HUDEP-2 (cell line): ENCODE results near the gene SHC3.

Experiments
- DNase-seq, 76 experiments: peaks; one replicate each; lab custom pipeline; 2025; ENCODE audit not compliant: unreplicated experiment in 76 of 76; lab: John Stamatoyannopoulos, UW

Gene SHC3

GRCh38 chr9:88971131-88971960 is 207.3 kb downstream of the SHC3 start:
- no peak for DNase-seq

DNA sequence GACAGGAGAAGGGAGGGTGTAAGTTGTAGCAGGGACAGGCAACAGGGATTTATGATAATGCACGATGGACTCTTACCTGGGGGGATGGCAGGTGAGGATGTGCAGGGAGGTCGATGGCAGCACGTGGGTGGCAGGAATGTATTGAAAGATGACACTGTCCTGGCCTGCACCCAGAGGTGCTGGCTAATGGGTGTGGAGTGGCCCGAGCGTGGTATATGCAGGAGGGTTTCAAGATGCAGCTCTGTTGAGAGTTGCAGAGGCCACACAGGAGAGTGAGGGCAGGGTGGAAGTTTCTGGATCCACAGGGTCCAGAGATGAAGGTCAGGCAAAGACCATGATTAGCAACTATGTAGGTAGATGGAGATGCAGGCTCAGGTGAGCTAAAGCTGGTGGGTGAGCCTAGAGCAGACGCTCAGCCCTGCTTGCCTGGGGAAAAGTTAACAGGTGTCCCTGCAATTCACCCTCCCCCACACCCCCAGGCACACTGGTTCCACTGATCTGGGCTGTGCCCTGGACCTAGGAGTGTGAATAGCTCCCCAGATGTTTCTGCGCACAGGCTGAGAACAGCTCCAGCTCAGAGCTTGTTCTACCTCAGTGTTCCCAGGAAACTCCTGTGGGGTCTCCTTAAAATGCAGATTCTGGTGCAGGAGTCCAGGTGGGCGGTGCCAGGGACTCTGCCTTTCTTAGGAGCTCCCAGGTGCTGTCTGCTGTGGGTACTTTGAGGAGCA is 208.8 kb downstream of the SHC3 start:
- DNase-seq = no peak

DNA sequence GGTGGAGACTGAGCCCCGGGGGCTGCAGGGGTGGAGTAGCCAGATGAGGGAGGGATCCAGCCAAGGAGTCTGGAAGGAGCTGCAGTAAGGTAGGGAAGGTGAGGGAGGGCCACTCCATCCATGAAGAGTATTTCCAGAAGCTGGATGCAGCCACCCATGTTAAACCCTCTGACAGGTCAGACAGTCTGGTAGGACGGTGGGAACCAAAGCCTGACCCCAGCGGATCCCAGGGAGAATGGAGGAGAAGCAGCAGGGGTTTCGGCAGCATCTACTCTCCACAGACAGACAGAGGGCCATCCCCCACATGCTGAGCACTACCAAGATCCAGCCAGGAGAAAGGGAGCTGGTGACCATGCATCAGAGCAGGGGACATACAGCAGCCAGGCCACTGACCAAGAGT is 209.8 kb downstream of the SHC3 start:
- DNase-seq = no peak

- no peak for DNase-seq
Observed at GRCh38 chr9:88966894-88967676, 211.5 kb downstream of the SHC3 start.

GRCh38 chr9:88965473-88965872 is 213.1 kb downstream of the SHC3 start:
- DNase-seq = no peak

DNA sequence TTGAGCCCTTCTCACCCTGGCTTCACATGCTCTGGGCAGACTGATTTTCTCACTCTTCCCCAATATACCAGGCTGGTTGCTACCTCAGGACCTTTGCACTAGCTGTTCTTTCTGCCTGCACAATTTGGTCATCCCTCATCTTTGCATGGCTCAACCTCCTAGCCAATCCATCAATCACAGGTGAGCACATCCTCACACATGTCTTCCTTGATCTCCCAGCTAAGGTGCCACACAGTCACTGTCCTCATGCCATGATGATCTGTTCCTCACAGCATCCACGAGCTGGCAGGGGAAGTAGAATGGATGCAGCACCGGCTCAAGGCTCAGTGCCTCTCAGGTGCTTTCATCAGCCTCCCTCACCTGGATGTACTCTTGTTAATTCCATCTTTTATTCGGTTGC is 218.0 kb downstream of the SHC3 start:
- no peak for DNase-seq

GRCh38 chr9:88959727-88960469 is 218.7 kb downstream of the SHC3 start:
- no peak for DNase-seq

DNA sequence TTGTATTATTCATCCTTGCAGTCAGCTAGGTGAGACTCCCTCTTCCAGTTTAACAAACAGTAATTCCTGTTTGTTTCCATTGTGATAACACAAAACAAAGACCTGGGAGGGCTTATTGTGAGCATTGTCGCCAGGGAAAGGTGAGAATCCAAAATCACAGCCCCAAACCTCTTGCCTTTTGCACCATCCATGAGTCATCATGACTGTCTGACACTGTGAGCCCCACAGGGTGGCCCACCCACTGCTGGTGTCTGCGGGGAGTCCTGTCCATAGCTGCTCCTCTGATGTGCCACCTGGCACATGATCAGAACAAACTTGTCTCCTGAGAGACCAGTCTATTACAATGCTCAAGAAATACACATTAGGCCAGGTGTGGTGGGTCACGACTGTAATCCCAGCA is 221.1 kb downstream of the SHC3 start:
- no peak for DNase-seq
